Nephron progenitor cell (in vitro differentiated cells): ENCODE measurements around the gene CACNG4.

Experiments
- DNase-seq: peaks from one replicate; pipeline ENCODE4 v3.0.0; 2021
- H3K27ac Mint-ChIP-seq: 2 replicates; pipeline ENCODE4 v1.8.0; 2021; ENCODE audit warnings: mild to moderate bottlenecking, moderate library complexity, mixed read lengths
- H3K27me3 Mint-ChIP-seq: 2 replicates; pipeline ENCODE4 v1.8.0; 2021; ENCODE audit warnings: mild to moderate bottlenecking, low read depth, mixed read lengths; ENCODE audit not compliant: poor library complexity
- H3K36me3 Mint-ChIP-seq: 2 replicates; pipeline ENCODE4 v1.8.0; 2021; ENCODE audit warnings: low read depth, mixed read lengths
- H3K4me1 Mint-ChIP-seq: 2 replicates; pipeline ENCODE4 v1.8.0; 2021; ENCODE audit warnings: mixed read lengths
- H3K4me3 Mint-ChIP-seq: 2 replicates; pipeline ENCODE4 v1.8.0; 2021; ENCODE audit warnings: mild to moderate bottlenecking, moderate library complexity, mixed read lengths
- H3K9me3 Mint-ChIP-seq: 2 replicates; pipeline ENCODE4 v1.8.0; 2021; ENCODE audit warnings: mild to moderate bottlenecking, moderate library complexity, mixed read lengths
- CTCF ChIP-seq: fragments of 200-600 bp; sonication (generic); IDR thresholded peaks from 2 replicates; pipeline ENCODE4 v1.5.0; 2021; ENCODE audit warnings: antibody characterized with exemption

CACNG4 gene

GRCh38 chr17:66989579-66989978 is 25.1 kb downstream of the CACNG4 start:
- no peaks in the 10 kb centered on the region for H3K9me3 Mint-ChIP-seq
- no peak overlapping the region for H3K27ac Mint-ChIP-seq
- peaks cover 11% of the 10 kb centered on the region for H3K27me3 Mint-ChIP-seq
- no peak overlapping the region for H3K4me3 Mint-ChIP-seq
- no peak for TF ChIP-seq CTCF
- peaks cover 8% of the 10 kb centered on the region for H3K4me1 Mint-ChIP-seq
- no peaks in the 10 kb centered on the region for H3K36me3 Mint-ChIP-seq
- DNase-seq: no peak

GRCh38 chr17:66990047-66990446 is 25.5 kb downstream of the CACNG4 start:
- no peak overlapping the region for H3K4me3 Mint-ChIP-seq
- TF ChIP-seq CTCF: no peak
- no peaks in the 10 kb centered on the region for H3K9me3 Mint-ChIP-seq
- H3K27ac Mint-ChIP-seq: no peak overlapping the region
- H3K27me3 Mint-ChIP-seq: peaks cover 15% of the 10 kb centered on the region
- DNase-seq: no peak
- H3K36me3 Mint-ChIP-seq: no peaks in the 10 kb centered on the region
- peaks cover 8% of the 10 kb centered on the region for H3K4me1 Mint-ChIP-seq

- no peak for TF ChIP-seq CTCF
- Mint-ChIP-seq H3K9me3 (no peaks in the 10 kb centered on the region), H3K36me3 (no peaks in the 10 kb centered on the region), H3K4me1 (peaks cover 8% of the 10 kb centered on the region), H3K4me3 (no peak overlapping the region), H3K27me3 (peaks cover 15% of the 10 kb centered on the region), H3K27ac (no peak overlapping the region)
- no peak for DNase-seq
These were observed 28.5 kb downstream of the CACNG4 start for GRCh38 chr17:66992911-66993442.

GRCh38 chr17:66994361-66994760 is 29.9 kb downstream of the CACNG4 start:
- Mint-ChIP-seq H3K4me1 (peaks cover 8% of the 10 kb centered on the region), H3K36me3 (peaks cover 3% of the 10 kb centered on the region), H3K9me3 (no peaks in the 10 kb centered on the region), H3K27ac (no peak overlapping the region), H3K27me3 (peaks cover 15% of the 10 kb centered on the region), H3K4me3 (no peak overlapping the region)
- TF ChIP-seq CTCF: no peak
- no peak for DNase-seq

- peaks cover 4% of the 10 kb centered on the region for H3K36me3 Mint-ChIP-seq
These were observed 30.5 kb downstream of the CACNG4 start for GRCh38 chr17:66994930-66995535.

More at GRCh38 chr17:66994930-66995535, 30.5 kb downstream of the CACNG4 start:
- H3K27me3 Mint-ChIP-seq: peaks cover 15% of the 10 kb centered on the region
- H3K4me1 Mint-ChIP-seq: peaks cover 8% of the 10 kb centered on the region
- no peak for DNase-seq
- peak overlapping the region; percentile 76 for H3K27ac Mint-ChIP-seq
- no peaks in the 10 kb centered on the region for H3K9me3 Mint-ChIP-seq
- no peak for TF ChIP-seq CTCF
- H3K4me3 Mint-ChIP-seq: no peak overlapping the region
